NCI-H748 (cell line): Measurements from ENCODE around the gene SLC17A4.

Experiments
- DNase-seq: peaks from one replicate; lab custom pipeline; 2025; ENCODE audit not compliant: unreplicated experiment; lab: John Stamatoyannopoulos, UW

Gene SLC17A4

GRCh38 chr6:25794784-25795183, 40.2 kb downstream of the SLC17A4 start:
- peak; percentile 25 for DNase-seq

GRCh38 chr6:25801436-25801835, 46.9 kb downstream of the SLC17A4 start:
- no peak for DNase-seq

GRCh38 chr6:25804804-25805203, 50.3 kb downstream of the SLC17A4 start:
- DNase-seq = no peak

GRCh38 chr6:25815194-25815593, 60.7 kb downstream of the SLC17A4 start:
- no peak for DNase-seq

GRCh38 chr6:25816252-25816651, 61.7 kb downstream of the SLC17A4 start:
- DNase-seq = no peak

- DNase-seq = no peak
Measured at GRCh38 chr6:25821341-25821740, 66.8 kb downstream of the SLC17A4 start.

GRCh38 chr6:25829375-25829774, 74.8 kb downstream of the SLC17A4 start:
- no peak for DNase-seq

- no peak for DNase-seq
Measured at GRCh38 chr6:25830458-25830857, 75.9 kb downstream of the SLC17A4 start.
